Heart left ventricle (tissue), 13 donors: ENCODE data around the gene CPEB4.
A peak's percentile ranks its signal among the peaks of the same experiment; 100 is the strongest.

Experiments used
- CTCF ChIP-seq, 12 donors: fragments of 200-600 bp; sonication (generic) in 4 of 12; IDR thresholded peaks; one replicate each; pipeline versions ENCODE4 v1.5.0 to v1.8.0; 2018 to 2022; ENCODE audit warnings: antibody characterized with exemption in 12 of 12, mild to moderate bottlenecking in 5 of 12
- POLR2A ChIP-seq, 2 donors: fragments of 450-650 bp; IDR thresholded peaks; one replicate each; pipeline ENCODE4 v1.6.1; 2017; ENCODE audit warnings: antibody characterized with exemption in 2 of 2, mild to moderate bottlenecking in 2 of 2, moderate library complexity in 2 of 2
- donor health status: ischemic (EF 13 %, LVEDD 7.1; RV severe dilation, severe dysfunction).
- donor health status: DM: no; HTN: yes; CAD: no.
- donor health status: DM: no; HTN: no; CAD: no.
- donor health status: ischemic (EF 25% LVEDD 6.9; RV normal size, moderate dysfunction).
- donor health status: ischemic (EF 25% LVEDD 5.7; RV mildly dilated, moderate dysfunction).
- donor health status: ischemic (EF 35%, LVEDD 5.7; RV mildly dilated, moderate dysfunction).
- donor health status: nonischemic (EF 11% LVEDD 7.7; RV severe dilation, severe dysfunction).
- donor health status: DM: yes; HTN: yes; CAD: no.
- donor health status: PGD.
- donor health status: ischemic (EF 29% LVEDD 5.4; RV normal size, mild dysfunction).
- donor health status: nonischemic (EF 23%, LVEDD 6.1; RV moderate dilation, normal function).

- TF ChIP-seq CTCF (IDR thresholded peaks at IDR 0.05) (peak; percentile 66 to 93 (median 86)), POLR2A (IDR thresholded peaks at IDR 0.05) (no peak)
Observed at GRCh38 chr5:173972925-173973615, 84.9 kb downstream of the CPEB4 start.
